Activated gamma-delta T cell treated with Interleukin-2 at 50 U/mL for 16 hours (primary cell): ENCODE data around the gene ZNF189.

Experiments used
- DNase-seq: peaks from one replicate; pipeline ENCODE4 v3.0.0-alpha.2; 2020

ZNF189 gene

DNA sequence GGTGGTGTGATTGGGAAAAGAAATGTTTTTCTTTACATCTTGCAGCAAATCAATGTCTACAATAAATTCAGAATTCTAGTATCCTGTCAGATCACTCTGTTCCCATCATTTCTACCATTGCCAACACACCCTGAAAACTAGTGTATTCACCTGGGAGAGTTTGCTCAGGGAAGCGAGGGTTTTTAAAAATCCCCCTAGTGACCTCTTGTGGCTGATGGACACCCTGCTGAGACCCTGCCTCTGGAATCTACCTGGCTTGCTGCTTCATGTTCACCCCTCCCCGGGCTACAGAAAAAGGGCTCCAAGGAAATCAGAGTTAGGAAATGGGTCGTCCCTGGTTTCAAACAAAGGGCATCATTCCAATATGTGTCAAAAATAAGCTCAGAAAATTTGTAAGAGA is 58.4 kb downstream of the ZNF189 start:
- no peak for DNase-seq

DNA sequence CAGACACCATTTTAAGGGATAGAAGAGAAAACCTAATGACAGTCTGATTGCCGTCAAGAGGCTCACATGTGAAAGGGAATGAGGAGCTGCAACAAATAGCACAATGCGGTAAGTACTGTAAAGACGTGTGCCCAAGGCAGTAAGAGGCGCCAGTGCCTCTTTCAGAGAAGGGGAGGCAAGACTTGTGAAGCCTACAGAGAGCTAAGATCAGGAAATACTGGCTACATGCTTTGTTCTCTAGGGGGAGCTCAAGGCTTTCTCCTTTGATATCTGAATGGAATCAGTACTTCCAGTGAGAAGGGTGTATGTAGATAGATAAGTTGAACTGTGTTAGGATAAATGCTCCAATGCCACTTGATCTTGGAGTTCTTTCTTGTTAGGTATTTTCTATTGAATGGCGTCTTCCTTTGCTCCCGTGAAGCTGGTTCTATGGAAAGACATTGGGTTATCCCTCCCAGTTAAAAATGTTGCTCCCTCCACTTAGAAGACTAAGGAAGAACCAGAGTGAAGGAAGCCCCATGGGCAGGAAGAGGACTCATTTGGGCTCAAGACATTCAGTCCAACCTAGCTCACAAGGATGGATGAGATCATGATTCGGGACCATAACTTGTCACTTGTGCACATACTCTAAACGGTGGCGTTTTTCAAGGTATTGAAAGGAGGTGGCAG is 60.4 kb downstream of the ZNF189 start:
- DNase-seq, result no peak
